Activated naive CD4-positive, alpha-beta T cell treated with Interleukin-2 at 50 U/mL for 16 hours (primary cell): Measurements from ENCODE around the gene YPEL2.

Experiments used
- DNase-seq: peaks from one replicate; pipeline ENCODE4 v3.0.0-alpha.2; 2020

YPEL2 gene

GRCh38 chr17:59357219-59357697 lies 25.8 kb downstream of the YPEL2 start:
- DNase-seq: no peak

- DNase-seq: no peak
These were observed 26.5 kb downstream of the YPEL2 start for GRCh38 chr17:59357929-59358328.

- peak; percentile 21 for DNase-seq
These were observed 29.9 kb downstream of the YPEL2 start for GRCh38 chr17:59361386-59361785.

GRCh38 chr17:59361916-59362810 lies 30.7 kb downstream of the YPEL2 start:
- DNase-seq: peak; percentile 42

GRCh38 chr17:59362811-59363205 lies 31.4 kb downstream of the YPEL2 start:
- DNase-seq: no peak

GRCh38 chr17:59365383-59365981 lies 34.0 kb downstream of the YPEL2 start:
- DNase-seq: no peak

GRCh38 chr17:59366040-59366757 lies 34.7 kb downstream of the YPEL2 start:
- no peak for DNase-seq

- DNase-seq: no peak
These were observed 35.6 kb downstream of the YPEL2 start for GRCh38 chr17:59366773-59367656.

GRCh38 chr17:59367657-59368045 lies 36.2 kb downstream of the YPEL2 start:
- no peak for DNase-seq

GRCh38 chr17:59368218-59368857 lies 36.9 kb downstream of the YPEL2 start:
- no peak for DNase-seq

- DNase-seq: no peak
These were observed 37.8 kb downstream of the YPEL2 start for GRCh38 chr17:59369031-59369975.

GRCh38 chr17:59370593-59371299 lies 39.3 kb downstream of the YPEL2 start:
- no peak for DNase-seq

- no peak for DNase-seq
These were observed 40.1 kb downstream of the YPEL2 start for GRCh38 chr17:59371416-59372100.

GRCh38 chr17:59372138-59372751 lies 40.8 kb downstream of the YPEL2 start:
- no peak for DNase-seq

- DNase-seq: no peak
These were observed 42.5 kb downstream of the YPEL2 start for GRCh38 chr17:59373882-59374495.

- no peak for DNase-seq
These were observed 43.2 kb downstream of the YPEL2 start for GRCh38 chr17:59374612-59375011.

GRCh38 chr17:59375857-59376256 lies 44.4 kb downstream of the YPEL2 start:
- DNase-seq: no peak

GRCh38 chr17:59376506-59376905 lies 45.1 kb downstream of the YPEL2 start:
- DNase-seq: no peak

GRCh38 chr17:59377410-59377809 lies 46.0 kb downstream of the YPEL2 start:
- no peak for DNase-seq
